ENCODE data around the gene ZNF184. TPM values are rescaled to one million over a fixed set of nuclear protein-coding genes. Genes with fewer than 3 reads are reported as not detected.

Gene ZNF184
- 7.9 and 8.2 TPM in 2 replicates for total RNA-seq

GRCh38 chr6:27472617-27473400 lies at the start of gene ZNF184:
TSS of gene ZNF184 (minus strand) at chr6:27473105. CDS start at chr6:27472294, 811 bp downstream.
- Mint-ChIP-seq H3K9me3 (peaks cover 7% of the 10 kb centered on the region), H3K27ac (peak within 1 kb of the TSS; percentile 98), H3K4me3 (peak within 1 kb of the TSS; percentile 89), H3K36me3 (ENCODE audit: low read depth) (peaks cover 37% of the 10 kb centered on the region), H3K4me1 (peaks cover 41% of the 10 kb centered on the region), H3K27me3 (peaks cover 2% of the 10 kb centered on the region)
- DNase-seq = peak; percentile 97
- intact Hi-C loops (cut with micrococcal nuclease) = loop anchor here (1.0 to 10.0 kb wide), 5 partner anchors 84 to 1422 kb away; partner anchors contain the start of genes ABT1 and ZNF391

GRCh38 chr6:27518881-27519795 lies 46.2 kb upstream of the ZNF184 start:
- H3K27ac Mint-ChIP-seq = peak overlapping the region; percentile 85
- intact Hi-C loops (cut with micrococcal nuclease) = loop anchor here (1.0 to 2.0 kb wide), 4 partner anchors 16 to 330 kb away; no protein-coding TSS in a partner anchor
- peaks cover 33% of the 10 kb centered on the region for H3K27me3 Mint-ChIP-seq
- H3K4me3 Mint-ChIP-seq = peak overlapping the region; percentile 93
- peaks cover 13% of the 10 kb centered on the region for H3K4me1 Mint-ChIP-seq
- no peaks in the 10 kb centered on the region for H3K36me3 Mint-ChIP-seq (ENCODE audit: low read depth)
- DNase-seq = peak; percentile 84
- no peaks in the 10 kb centered on the region for H3K9me3 Mint-ChIP-seq

- Mint-ChIP-seq H3K4me3 (peak overlapping the region; percentile 93), H3K27me3 (peaks cover 42% of the 10 kb centered on the region), H3K27ac (peak overlapping the region; percentile 85), H3K36me3 (ENCODE audit: low read depth) (no peaks in the 10 kb centered on the region), H3K4me1 (peaks cover 13% of the 10 kb centered on the region), H3K9me3 (no peaks in the 10 kb centered on the region)
- DNase-seq = peak; percentile 61
- intact Hi-C loops (cut with micrococcal nuclease) = loop anchor here (2.0 kb wide), 1 partner anchor 329 kb away; no protein-coding TSS in a partner anchor
These were observed 45.3 kb upstream of the ZNF184 start for GRCh38 chr6:27517928-27518787.

- intact Hi-C loops (cut with micrococcal nuclease) = no loop called here
- H3K4me1 Mint-ChIP-seq = peaks cover 13% of the 10 kb centered on the region
- DNase-seq = no peak
- H3K4me3 Mint-ChIP-seq = no peak overlapping the region
- no peaks in the 10 kb centered on the region for H3K36me3 Mint-ChIP-seq (ENCODE audit: low read depth)
- no peak overlapping the region for H3K27ac Mint-ChIP-seq
- peaks cover 46% of the 10 kb centered on the region for H3K27me3 Mint-ChIP-seq
- no peaks in the 10 kb centered on the region for H3K9me3 Mint-ChIP-seq
These were observed 44.3 kb upstream of the ZNF184 start for GRCh38 chr6:27517238-27517637.

- peak; percentile 56 for DNase-seq
- no peak overlapping the region for H3K27ac Mint-ChIP-seq
- intact Hi-C loops (cut with micrococcal nuclease) = no loop called here
- peaks cover 56% of the 10 kb centered on the region for H3K27me3 Mint-ChIP-seq
- H3K36me3 Mint-ChIP-seq (ENCODE audit: low read depth) = no peaks in the 10 kb centered on the region
- H3K9me3 Mint-ChIP-seq = no peaks in the 10 kb centered on the region
- H3K4me3 Mint-ChIP-seq = peak overlapping the region; percentile 40
- H3K4me1 Mint-ChIP-seq = peaks cover 13% of the 10 kb centered on the region
These were observed 42.1 kb upstream of the ZNF184 start for GRCh38 chr6:27514906-27515495.

GRCh38 chr6:27512525-27512924 lies 39.6 kb upstream of the ZNF184 start:
- no peaks in the 10 kb centered on the region for H3K9me3 Mint-ChIP-seq
- no peak overlapping the region for H3K27ac Mint-ChIP-seq
- H3K4me1 Mint-ChIP-seq = peaks cover 4% of the 10 kb centered on the region
- no peak overlapping the region for H3K4me3 Mint-ChIP-seq
- peaks cover 64% of the 10 kb centered on the region for H3K27me3 Mint-ChIP-seq
- no peaks in the 10 kb centered on the region for H3K36me3 Mint-ChIP-seq (ENCODE audit: low read depth)
- intact Hi-C loops (cut with micrococcal nuclease) = no loop called here
- no peak for DNase-seq

- Mint-ChIP-seq H3K4me1 (peaks cover 13% of the 10 kb centered on the region), H3K27ac (no peak overlapping the region), H3K36me3 (ENCODE audit: low read depth) (no peaks in the 10 kb centered on the region), H3K4me3 (no peak overlapping the region), H3K9me3 (no peaks in the 10 kb centered on the region), H3K27me3 (peaks cover 43% of the 10 kb centered on the region)
- DNase-seq = no peak
- intact Hi-C loops (cut with micrococcal nuclease) = no loop called here
These were observed 34.4 kb upstream of the ZNF184 start for GRCh38 chr6:27507041-27507956.

- H3K4me3 Mint-ChIP-seq = no peak overlapping the region
- H3K9me3 Mint-ChIP-seq = no peaks in the 10 kb centered on the region
- intact Hi-C loops (cut with micrococcal nuclease) = no loop called here
- peaks cover 19% of the 10 kb centered on the region for H3K4me1 Mint-ChIP-seq
- H3K27ac Mint-ChIP-seq = no peak overlapping the region
- peak; percentile 72 for DNase-seq
- H3K36me3 Mint-ChIP-seq (ENCODE audit: low read depth) = no peaks in the 10 kb centered on the region
- peaks cover 41% of the 10 kb centered on the region for H3K27me3 Mint-ChIP-seq
These were observed 32.5 kb upstream of the ZNF184 start for GRCh38 chr6:27505209-27506027.

- Mint-ChIP-seq H3K9me3 (no peaks in the 10 kb centered on the region), H3K4me3 (peak overlapping the region; percentile 94), H3K27me3 (peaks cover 46% of the 10 kb centered on the region), H3K27ac (peak overlapping the region; percentile 81), H3K4me1 (peaks cover 19% of the 10 kb centered on the region), H3K36me3 (ENCODE audit: low read depth) (no peaks in the 10 kb centered on the region)
- peak; percentile 92 for DNase-seq
- intact Hi-C loops (cut with micrococcal nuclease) = loop anchor here (1.0 to 2.0 kb wide), 5 partner anchors 8 to 392 kb away; no protein-coding TSS in a partner anchor
These were observed 30.6 kb upstream of the ZNF184 start for GRCh38 chr6:27503436-27504030.

- peaks cover 51% of the 10 kb centered on the region for H3K27me3 Mint-ChIP-seq
- H3K27ac Mint-ChIP-seq = peak overlapping the region; percentile 81
- intact Hi-C loops (cut with micrococcal nuclease) = loop anchor here (1.0 to 2.0 kb wide), 5 partner anchors 7 to 393 kb away; no protein-coding TSS in a partner anchor
- peak overlapping the region; percentile 94 for H3K4me3 Mint-ChIP-seq
- H3K4me1 Mint-ChIP-seq = peaks cover 19% of the 10 kb centered on the region
- DNase-seq = peak; percentile 87
- no peaks in the 10 kb centered on the region for H3K36me3 Mint-ChIP-seq (ENCODE audit: low read depth)
- no peaks in the 10 kb centered on the region for H3K9me3 Mint-ChIP-seq
These were observed 29.9 kb upstream of the ZNF184 start for GRCh38 chr6:27502508-27503435.

All from activated CD4-positive, alpha-beta T cell treated with anti-CD3 and anti-CD28 coated beads, Interleukin-2, amount 10 ng/mL, durations not matched to agents 24 days and 14 days (primary cell).